GM19238 (cell line): ENCODE data around the gene TRAK2.
"Not testable (repeated sequence)": the region's sequence is repeated elsewhere in the genome, so short reads cannot be mapped to it uniquely, and the experiment has no call there.

ENCODE experiments used
- DNase-seq: peaks from one replicate; pipeline ENCODE4 v3.0.0; 2011; ENCODE audit warnings: low spot score; ENCODE audit not compliant: insufficient read length

Gene TRAK2, protein sequence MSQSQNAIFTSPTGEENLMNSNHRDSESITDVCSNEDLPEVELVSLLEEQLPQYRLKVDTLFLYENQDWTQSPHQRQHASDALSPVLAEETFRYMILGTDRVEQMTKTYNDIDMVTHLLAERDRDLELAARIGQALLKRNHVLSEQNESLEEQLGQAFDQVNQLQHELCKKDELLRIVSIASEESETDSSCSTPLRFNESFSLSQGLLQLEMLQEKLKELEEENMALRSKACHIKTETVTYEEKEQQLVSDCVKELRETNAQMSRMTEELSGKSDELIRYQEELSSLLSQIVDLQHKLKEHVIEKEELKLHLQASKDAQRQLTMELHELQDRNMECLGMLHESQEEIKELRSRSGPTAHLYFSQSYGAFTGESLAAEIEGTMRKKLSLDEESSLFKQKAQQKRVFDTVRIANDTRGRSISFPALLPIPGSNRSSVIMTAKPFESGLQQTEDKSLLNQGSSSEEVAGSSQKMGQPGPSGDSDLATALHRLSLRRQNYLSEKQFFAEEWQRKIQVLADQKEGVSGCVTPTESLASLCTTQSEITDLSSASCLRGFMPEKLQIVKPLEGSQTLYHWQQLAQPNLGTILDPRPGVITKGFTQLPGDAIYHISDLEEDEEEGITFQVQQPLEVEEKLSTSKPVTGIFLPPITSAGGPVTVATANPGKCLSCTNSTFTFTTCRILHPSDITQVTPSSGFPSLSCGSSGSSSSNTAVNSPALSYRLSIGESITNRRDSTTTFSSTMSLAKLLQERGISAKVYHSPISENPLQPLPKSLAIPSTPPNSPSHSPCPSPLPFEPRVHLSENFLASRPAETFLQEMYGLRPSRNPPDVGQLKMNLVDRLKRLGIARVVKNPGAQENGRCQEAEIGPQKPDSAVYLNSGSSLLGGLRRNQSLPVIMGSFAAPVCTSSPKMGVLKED

DNA sequence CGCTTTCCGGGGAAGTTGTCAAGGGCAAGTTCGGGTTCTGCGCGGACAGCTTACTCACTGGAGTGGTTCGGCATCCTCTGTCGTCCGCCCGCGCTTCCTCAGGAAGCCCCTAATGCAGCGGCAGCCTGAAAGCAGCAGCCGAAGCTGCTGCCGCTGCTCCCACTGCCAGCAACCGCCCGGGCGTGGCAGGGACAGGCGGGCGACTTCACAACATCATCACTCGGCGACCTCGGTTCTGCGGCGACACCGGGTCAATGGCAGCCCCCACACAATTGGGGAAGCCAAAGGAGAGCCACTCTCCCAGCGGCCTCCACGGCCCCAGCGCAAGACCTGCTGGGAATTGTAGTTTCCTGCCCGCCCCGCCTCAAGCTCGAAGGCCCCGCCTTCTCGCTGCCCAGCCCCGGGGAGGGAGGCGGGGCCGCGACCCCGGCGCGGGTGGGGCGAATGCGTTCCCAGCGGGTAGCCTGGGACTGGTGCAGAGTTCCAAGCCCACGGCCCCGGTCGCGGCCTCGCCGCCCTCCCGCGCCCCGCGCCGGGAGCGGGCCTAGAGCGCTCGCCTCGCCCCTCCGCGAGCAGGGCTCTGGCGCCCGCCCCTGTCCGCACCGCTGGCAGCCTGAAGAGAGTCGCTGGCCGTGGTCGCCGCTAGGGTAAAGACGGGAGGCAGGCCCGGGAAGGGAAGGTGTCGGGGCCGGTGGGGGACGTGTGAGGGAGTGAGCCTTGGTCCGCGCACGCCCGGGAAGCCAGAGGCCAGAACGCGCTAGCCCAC is at the start of gene TRAK2, which contains the start of gene STRADB:
Gene TRAK2, minus strand, starts transcription at position 167 of the 766 bp plus-strand sequence. CDS start 30,951 bp downstream, outside the sequence.
Gene STRADB, plus strand, starts transcription at position 449 of the 766 bp plus-strand sequence. CDS start 3,101 bp downstream, outside the sequence.
- DNase-seq: peak; percentile 90

DNA sequence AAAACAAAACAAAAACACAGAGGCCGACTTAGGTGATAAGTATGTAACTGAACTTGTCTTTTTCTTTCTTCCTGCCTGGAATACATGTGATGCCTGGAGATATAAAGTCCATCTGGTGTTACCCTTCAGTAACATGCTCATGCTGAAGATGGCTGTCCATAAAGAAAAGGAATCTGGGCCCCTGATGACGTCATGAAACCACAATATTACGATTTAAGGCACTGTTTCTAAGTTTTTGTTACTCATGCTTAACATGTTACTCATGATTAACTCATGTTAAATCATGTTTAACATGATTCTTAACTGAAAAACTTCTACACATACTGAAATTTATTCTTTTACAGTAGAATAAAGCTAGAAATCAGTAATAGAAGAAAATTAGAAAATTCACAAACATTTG is 49.3 kb upstream of the TRAK2 start:
- no peak for DNase-seq

DNA sequence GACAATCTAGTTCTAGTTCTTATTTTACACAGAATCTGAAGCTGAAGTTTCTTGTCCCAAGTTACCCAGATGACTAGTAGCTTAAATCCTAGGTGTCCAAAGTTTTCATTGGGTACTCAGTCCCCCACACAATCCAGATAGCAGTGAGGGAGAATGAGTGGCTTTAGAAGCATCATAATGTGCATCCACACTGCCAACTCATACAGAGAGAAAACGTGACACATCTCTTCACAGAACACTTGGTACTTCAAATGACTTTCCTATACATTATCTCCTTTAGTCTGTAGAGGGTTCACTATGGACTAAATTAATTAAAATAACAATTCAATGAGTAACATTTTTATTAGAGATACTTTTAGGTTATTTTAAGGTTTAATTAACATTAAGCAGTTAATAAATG is 45.5 kb upstream of the TRAK2 start:
- DNase-seq: no peak

DNA sequence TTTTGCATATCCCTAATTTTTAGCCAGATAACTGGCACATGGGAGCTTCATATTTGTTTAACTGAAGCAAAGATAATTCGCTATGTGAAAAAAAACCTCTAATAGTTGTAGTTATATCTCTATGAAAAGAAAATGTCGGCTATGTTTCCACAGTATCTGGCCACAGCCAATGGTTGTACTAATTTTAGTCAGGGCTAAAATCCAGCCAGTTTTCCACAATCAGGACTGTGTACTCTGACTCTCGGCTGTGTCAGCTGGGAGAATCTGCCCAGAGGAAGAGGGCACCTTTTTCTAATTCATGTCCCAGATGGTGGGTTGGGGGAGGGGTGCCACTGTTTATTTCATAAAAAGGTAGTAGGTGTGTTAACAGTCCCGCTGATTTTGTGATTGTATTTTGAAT is 39.0 kb upstream of the TRAK2 start:
- no peak for DNase-seq

DNA sequence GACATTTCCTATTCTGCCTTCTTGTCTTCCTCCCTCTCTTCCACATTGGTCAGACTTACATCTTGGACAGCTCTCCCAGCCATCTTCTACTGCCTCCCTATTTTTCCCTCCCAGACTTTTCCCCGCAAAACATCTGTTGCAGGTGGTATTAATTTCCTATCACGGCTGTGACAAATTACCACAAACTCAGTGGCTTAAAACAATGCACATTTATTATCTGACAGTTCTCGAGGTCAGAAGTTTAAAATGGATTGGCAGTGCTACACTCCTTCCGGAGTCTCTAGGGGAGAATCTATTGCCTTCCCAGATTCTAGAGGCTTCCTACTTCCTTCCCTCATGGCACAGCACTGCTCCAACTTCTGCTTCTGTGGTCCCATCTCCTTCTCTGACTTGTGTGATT is 33.5 kb upstream of the TRAK2 start:
- DNase-seq: no peak

DNA sequence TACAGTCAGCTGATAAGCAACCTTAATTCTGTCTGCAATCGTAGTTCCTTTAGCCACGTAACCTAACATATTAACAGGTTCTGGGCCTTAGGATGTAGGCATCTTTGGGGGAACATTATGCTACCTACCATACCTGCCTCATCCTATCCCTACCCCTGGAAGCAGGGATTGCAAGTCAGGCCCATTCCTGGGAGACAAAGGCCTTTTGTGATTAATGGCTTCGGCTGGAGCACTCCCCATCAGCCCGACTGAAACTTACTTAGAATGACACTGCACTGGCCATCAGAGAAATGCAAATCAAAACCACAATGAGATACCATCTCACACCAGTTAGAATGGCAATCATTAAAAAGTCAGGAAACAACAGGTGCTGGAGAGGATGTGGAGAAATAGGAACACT is 32.5 kb upstream of the TRAK2 start:
- DNase-seq: not testable (repeated sequence)

DNA sequence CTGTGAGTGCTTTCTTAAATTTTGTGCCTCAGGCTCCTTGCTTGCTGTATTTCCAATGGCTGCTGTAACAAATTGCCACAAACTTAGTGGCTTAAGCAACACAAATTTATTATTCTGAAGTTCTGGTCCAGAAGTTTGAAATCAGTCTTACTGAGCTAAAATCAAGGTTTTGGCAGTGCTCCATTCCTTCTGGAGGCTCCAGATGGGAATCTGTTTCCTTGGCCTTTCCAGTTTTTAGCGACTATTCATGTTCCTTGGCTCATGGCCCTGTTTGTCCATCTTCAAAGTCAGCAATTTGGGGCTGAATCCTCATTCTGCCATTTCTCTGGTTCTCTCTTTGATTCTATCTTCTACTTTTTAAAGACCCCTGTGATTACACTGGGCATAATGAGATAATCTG is 32.1 kb upstream of the TRAK2 start:
- DNase-seq: no peak

DNA sequence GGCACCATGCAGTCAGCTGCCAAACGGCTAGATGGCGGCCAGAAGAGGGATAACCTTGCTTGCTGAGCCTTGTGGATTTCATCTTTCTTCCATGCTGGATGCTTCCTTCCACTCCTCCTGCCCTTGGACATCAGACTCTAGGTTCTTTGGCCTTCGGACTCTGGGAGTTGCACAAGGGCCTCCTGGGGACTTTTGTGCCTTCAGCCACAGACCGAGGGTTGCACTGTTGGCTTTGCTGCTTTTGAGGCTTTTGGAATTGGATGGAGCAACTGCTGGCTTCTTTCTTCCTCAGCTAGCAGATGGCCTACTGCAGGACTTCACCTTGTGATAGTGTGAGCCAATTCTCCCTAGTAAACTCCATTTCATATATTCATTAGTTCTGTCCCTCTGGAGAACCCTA is 31.3 kb upstream of the TRAK2 start:
- DNase-seq: no peak

DNA sequence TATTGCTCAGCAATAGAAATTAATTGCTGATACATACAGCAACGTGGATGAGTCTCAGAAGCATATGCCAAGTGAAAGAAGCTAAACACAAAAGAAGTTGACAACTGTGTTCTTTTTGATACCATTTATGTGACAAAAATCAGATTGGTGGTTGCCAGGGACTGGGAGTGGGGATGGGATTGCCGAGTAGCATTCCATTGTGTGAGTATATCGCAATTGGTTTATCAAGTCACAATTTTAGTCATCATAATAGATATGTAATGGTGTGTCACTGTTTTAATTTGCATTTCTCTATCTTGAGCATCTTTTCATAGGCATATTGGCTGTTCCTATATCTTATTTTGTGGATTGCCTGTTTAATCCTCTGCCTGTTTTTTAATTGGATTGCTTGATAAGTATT is 21.2 kb upstream of the TRAK2 start:
- DNase-seq: no peak

DNA sequence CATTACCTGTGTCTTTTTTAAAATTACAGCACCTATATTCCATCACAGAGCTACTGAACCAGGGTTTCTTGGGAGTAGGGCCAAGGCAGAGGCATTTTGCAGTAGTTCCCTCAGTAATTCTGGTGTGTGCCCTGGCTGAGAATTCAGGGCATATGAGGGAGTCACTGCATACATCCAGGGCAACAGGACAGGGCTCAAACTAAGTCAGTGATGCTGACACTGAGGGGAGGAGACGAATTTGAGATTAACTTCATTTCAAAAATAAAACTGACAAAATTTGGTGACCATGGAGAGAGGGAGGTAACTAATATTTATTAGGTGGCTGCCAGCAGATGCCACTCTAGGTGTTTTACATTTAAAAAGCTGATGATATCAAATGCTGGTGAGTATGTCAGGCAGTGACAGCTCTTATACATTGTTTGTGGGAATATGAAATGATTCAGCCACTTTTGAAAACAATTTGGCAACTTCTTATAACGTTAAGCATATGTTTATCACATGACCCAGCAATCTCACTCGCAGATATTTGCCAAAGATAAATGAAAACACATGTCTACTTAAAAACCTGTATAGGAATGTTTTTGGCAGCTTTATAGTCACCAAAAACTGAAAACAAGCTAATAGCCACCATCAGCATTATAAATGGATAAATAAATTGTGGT is 20.6 kb upstream of the TRAK2 start:
- no peak for DNase-seq

DNA sequence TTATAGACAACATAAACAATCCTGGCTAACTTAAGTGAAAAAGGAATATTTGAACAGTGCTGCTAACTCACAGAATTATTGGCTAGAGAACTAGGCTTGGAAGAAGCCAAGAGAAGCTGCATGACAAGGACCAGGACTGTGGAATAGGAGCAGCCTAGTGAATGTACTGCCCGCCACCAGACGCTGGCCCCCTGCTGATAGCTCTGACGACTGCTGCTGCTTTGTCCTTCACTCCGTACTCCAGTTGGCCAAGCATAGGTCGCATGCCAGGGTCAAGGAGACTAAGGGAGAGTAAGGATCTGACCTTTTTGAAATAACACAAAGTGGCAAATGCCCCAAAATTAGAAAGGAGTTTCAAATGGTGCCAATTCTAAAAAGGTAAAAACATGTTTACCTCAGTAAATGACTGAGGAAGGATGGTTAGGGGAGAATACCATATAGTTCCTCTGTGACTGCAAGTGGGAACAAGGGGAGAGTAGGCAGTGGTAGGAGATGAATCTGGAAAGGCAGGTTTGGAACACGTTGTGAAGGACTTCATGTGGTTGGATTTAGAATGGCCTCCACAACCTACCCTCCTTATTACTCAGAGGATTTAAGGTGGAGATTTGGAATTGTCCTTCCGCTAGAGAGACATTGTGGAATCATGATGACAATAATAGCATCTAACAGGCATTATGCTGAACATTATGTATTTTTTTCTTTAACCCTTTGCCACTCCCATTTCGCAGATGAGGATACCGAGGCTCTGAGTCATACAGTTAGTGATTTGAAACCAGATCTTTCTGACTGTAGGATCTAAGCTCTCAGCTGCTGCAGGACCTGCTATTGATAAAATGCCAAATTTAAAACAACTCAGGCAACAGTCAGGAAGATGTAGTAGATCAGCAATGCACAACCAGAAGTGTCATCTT is 19.8 kb upstream of the TRAK2 start:
- DNase-seq: no peak

DNA sequence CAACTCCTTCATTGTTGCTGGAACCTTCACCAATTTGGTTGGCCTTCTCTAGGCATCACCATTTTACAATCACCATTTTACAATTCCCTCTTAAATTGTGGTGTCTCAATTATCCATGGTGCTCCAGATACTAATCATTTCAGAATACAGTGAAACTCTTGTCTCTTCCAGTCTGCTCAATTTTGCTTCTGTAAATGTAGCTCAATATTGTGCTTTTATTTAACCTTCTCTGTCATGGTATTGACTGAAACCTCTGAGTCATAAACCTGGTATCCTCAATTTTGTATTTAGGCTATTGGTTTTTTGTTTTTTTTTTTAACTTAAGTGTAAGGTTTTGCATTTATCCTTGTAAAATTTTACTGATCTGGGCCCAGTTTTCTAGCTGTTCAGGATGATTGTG is 16.4 kb upstream of the TRAK2 start:
- DNase-seq: no peak

DNA sequence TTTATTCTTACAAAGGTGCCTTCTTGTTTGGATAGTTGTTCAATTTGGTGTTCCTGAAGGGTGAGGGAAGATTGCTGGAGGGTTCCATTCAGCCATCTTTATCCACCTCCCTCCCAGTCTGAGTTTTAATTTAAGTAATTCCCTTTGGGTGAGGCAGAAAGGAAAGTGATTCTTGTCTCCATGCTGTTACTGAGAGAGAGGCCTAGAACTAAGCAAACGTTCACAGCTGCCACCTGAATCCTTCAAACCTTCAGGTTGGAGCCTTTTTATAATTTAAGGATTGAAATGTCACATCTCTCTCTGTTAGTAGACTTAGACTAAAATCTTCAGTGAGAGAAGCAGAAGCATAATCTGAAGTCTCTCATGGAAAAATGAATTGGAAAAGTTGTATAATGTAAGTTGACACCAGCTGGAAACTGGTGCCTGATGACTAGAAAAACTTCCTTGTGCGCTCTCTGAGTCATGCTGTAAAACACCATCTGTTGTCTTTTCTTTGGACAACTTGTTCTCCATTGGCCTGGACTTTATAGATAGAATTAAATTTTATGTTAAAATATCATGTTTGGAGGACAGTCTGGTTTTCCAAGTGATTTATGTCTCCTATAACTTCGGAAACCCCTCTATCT is 14.9 kb upstream of the TRAK2 start:
- DNase-seq: no peak

DNA sequence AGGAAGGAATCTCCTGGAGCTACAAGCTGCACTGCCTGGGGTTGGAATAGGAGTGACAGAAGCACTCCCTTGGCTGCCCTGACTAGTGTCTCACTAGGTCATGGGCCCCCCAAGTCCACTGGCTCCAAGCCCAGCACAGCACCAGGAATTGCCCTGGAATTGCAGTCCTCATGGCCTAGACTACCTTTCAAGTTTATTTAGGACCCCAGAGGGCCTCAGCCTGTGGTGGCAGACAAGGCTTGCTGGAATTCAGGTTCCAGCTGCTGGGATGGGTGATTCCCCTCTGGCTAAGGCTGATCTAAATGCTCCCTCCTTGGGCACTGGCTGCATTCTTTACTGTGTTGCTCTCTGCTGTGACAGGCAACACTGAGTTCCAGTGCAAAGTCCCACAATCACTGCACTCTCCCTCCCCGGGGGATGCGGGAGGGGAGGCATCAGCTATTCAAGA is 14.3 kb upstream of the TRAK2 start:
- no peak for DNase-seq

DNA sequence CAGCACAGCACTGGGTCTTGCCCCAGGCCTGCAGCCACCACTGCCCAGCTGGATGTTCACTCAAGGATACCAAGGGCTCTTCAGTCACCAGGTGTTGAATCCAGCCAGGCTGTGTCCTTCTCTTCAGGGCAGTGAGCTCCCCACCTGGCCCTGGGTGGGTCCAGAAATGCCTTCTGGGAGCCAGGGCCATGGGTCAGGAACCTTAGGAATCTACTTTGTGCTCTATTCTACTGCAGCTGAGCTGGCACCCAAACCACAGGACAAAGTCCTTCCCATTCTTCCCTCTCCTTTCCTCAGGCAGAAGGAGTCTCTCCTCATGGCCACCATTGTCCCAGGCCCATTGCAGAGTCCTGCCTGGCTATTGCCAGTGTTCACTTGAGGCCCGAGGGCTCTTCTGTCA is 13.3 kb upstream of the TRAK2 start:
- DNase-seq: no peak

DNA sequence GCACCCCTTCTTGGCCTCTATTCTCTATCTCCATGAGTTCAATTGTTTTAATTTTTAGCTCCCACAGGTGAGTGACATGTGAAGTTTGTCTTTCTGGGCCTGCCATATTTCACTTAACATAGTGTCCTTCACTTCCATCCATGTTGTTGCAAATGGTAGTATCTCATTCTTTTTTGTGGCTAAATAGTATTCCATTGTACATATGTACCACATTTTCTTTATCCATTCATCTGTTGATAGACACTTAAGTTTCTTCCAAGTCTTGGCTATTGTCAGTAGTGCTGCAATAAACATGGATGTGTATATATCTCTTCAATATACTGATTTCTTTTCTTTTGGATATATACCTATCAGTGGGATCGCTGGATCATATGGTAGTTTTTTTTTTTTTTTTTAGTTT is 9.3 kb upstream of the TRAK2 start:
- DNase-seq: no peak

DNA sequence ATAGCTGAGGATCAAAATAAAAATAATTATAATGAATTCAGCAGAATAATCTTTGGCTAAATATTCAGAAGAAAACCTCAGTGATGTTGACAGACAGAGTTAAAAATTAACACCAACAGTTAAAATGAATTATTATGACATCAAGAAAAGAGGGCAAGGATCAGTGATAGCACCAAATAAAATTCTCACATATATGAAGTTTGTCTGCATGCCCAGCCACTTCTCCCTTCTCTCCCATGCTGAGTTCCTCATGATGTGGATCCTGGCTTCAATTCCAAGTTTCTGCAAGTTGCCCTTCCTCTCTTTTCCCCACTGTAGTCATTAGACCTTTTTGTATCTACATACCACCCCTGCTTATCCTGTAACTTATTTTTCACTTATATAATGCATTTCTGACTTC is 7.1 kb upstream of the TRAK2 start:
- DNase-seq: no peak

DNA sequence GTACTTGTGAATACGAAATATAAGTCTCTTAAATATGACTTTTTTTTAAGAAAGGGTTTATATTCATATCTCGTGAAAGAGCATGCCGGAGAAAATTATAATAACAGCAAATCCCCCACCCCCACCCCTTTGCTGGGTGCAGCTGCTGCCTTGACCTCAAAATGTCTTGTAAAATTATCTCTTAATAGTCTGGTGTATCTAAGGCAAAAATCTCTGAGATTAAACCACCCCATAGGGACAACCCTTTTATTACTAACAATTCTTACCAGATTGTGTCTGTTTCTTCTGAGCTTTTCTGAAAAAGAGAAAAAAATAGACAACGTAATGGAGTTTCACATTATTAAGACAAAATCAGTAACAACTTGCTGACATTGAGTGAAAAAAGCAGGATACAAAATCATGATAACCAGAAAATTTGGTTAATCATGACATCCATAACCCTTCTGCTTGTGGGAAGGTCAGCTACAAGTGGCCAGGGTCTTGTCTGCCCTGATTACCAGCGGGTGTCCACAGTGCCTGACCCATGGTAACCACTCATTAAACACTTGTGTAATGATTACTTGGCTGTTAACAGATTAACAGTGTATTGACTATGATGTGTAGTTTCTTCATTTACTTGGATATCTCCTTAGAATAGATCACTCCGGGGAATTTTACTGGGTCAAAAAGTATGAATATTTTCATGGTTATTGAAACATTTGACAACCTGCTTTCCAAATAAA is 1.8 kb upstream of the TRAK2 start:
- no peak for DNase-seq
